ENCODE results near the gene GNB2. TPM values are rescaled to one million over a fixed set of nuclear protein-coding genes. Genes with fewer than 3 reads are reported as not detected.

GNB2 gene
- polyA plus RNA-seq (2011; rRNA removed) (87.4 and 172 TPM in 2 replicates), polyA minus RNA-seq (2011; rRNA and poly(A)+ RNA removed) (105 and 133 TPM in 2 replicates)

- H3K27me3 ChIP-seq (ENCODE audit: control insufficient read depth, insufficient read depth, low read length), result peaks cover 4% of the 10 kb centered on the region
- ChIA-PET CTCF (interaction anchor here (0.6 to 1.0 kb wide), 4 partner anchors 19 to 1771 kb away, joined by 3 to 4 read pairs (median 3); no protein-coding TSS in a partner anchor), POLR2A (interaction anchor here (0.5 kb wide), 1 partner anchor 39 kb away, joined by 4 read pairs; no protein-coding TSS in a partner anchor)
- H3K36me3 ChIP-seq (ENCODE audit: control insufficient read depth, insufficient read depth, low read length), result peaks cover 17% of the 10 kb centered on the region
- TF ChIP-seq CTCF (IDR thresholded peaks at IDR 0.05; ENCODE audit: insufficient read depth, low read depth, low read length), result no peak
- peak within 1 kb of the TSS; percentile 97 for H3K4me3 ChIP-seq (ENCODE audit: low read depth, low read length)
- DNase-seq (ENCODE audit: low read depth), result peak; percentile 89
Observed at GRCh38 chr7:100673302-100673941, at the start of gene GNB2. GNB2 (plus strand) TSS chr7:100673740; CDS start chr7:100676266, 2,526 bp downstream.

- ChIA-PET CTCF (interaction anchor here (1.1 to 1.8 kb wide), 5 partner anchors 9 to 60 kb away, joined by 3 to 6 read pairs (median 4); partner anchors contain the start of gene MOSPD3), POLR2A (no interaction called here)
- TF ChIP-seq CTCF (IDR thresholded peaks at IDR 0.05; ENCODE audit: insufficient read depth, low read depth, low read length), result no peak
- no peaks in the 10 kb centered on the region; the same call in 1 of the 2 replicates for H3K36me3 ChIP-seq (ENCODE audit: control insufficient read depth, insufficient read depth, low read length)
- no peaks in the 10 kb centered on the region for H3K27me3 ChIP-seq (ENCODE audit: control insufficient read depth, insufficient read depth, low read length)
- DNase-seq (ENCODE audit: low read depth), result no peak
- no peak overlapping the region for H3K4me3 ChIP-seq (ENCODE audit: low read depth, low read length)
Observed at GRCh38 chr7:100623951-100624824, 49.4 kb upstream of the GNB2 start.

- CTCF ChIA-PET, result interaction anchor here (0.9 to 1.8 kb wide), 5 partner anchors 8 to 80 kb away, joined by 3 to 8 read pairs (median 4); partner anchors contain the start of genes MOSPD3 and POP7
Observed at GRCh38 chr7:100626055-100626454, 47.5 kb upstream of the GNB2 start.

GRCh38 chr7:100626530-100627237, 46.9 kb upstream of the GNB2 start:
- TF ChIP-seq CTCF (IDR thresholded peaks at IDR 0.05; ENCODE audit: insufficient read depth, low read depth, low read length), result no peak
- H3K4me3 ChIP-seq (ENCODE audit: low read depth, low read length), result peak overlapping the region; percentile 34
- no peaks in the 10 kb centered on the region for H3K36me3 ChIP-seq (ENCODE audit: control insufficient read depth, insufficient read depth, low read length)
- ChIA-PET CTCF (interaction anchor here (0.9 to 1.8 kb wide), 5 partner anchors 8 to 79 kb away, joined by 3 to 8 read pairs (median 4); partner anchors contain the start of gene POP7), POLR2A (interaction anchor here (1.0 kb wide), 1 partner anchor 14 kb away, joined by 3 read pairs; the partner anchor contains the start of gene MOSPD3)
- H3K27me3 ChIP-seq (ENCODE audit: control insufficient read depth, insufficient read depth, low read length), result no peaks in the 10 kb centered on the region
- DNase-seq (ENCODE audit: low read depth), result peak; percentile 31

More at GRCh38 chr7:100626055-100626454, 47.5 kb upstream of the GNB2 start:
- no peak for DNase-seq (ENCODE audit: low read depth)
- no peaks in the 10 kb centered on the region for H3K27me3 ChIP-seq (ENCODE audit: control insufficient read depth, insufficient read depth, low read length)
- H3K36me3 ChIP-seq (ENCODE audit: control insufficient read depth, insufficient read depth, low read length), result no peaks in the 10 kb centered on the region
- H3K4me3 ChIP-seq (ENCODE audit: low read depth, low read length), result peak overlapping the region; percentile 34
- POLR2A ChIA-PET, result interaction anchor here (1.0 kb wide), 1 partner anchor 14 kb away, joined by 3 read pairs; the partner anchor contains the start of gene MOSPD3
- no peak for TF ChIP-seq CTCF (IDR thresholded peaks at IDR 0.05; ENCODE audit: insufficient read depth, low read depth, low read length)

All from BJ (cell line).